Astrocyte (in vitro differentiated cells and primary cell): ENCODE data around the gene SQOR. TPM values are rescaled to one million over a fixed set of nuclear protein-coding genes. Genes with fewer than 3 reads are reported as not detected.

Experiments used
- DNase-seq: peaks from one replicate; pipeline ENCODE4 v3.0.0-alpha.2; 2010; ENCODE audit warnings: low read depth
- FAIRE-seq: peaks from 2 replicates; lab custom pipeline; 2011; peaks lifted over from hg19 to GRCh38; lab: Jason Lieb, UNC
- H2AFZ ChIP-seq: 2 replicates; pipeline ENCODE4 v1.6.0; 2012; ENCODE audit warnings: low read depth, low read length, inconsistent platforms
- H3K27ac ChIP-seq: 2 replicates; pipeline ENCODE4 v1.5.1; 2011; ENCODE audit warnings: low read depth, low read length, inconsistent platforms
- H3K27me3 ChIP-seq: 2 replicates; pipeline ENCODE4 v1.6.0; 2011; ENCODE audit warnings: low read length, inconsistent platforms; ENCODE audit not compliant: insufficient read depth
- H3K36me3 ChIP-seq: 2 replicates; pipeline ENCODE4 v1.5.1; 2011; ENCODE audit warnings: low read length, inconsistent platforms; ENCODE audit not compliant: insufficient read depth
- H3K4me1 ChIP-seq: 2 replicates; pipeline ENCODE4 v1.5.1; 2011; ENCODE audit warnings: low read length, inconsistent platforms; ENCODE audit not compliant: insufficient read depth
- H3K4me2 ChIP-seq: 2 replicates; pipeline ENCODE4 v1.6.0; 2012; ENCODE audit warnings: low read length, inconsistent platforms
- H3K4me3 ChIP-seq: 2 replicates; pipeline ENCODE4 v1.5.1; 2011; ENCODE audit warnings: low read depth, mild to moderate bottlenecking, low read length, inconsistent platforms; ENCODE audit not compliant: insufficient read depth
- H3K79me2 ChIP-seq: 2 replicates; pipeline ENCODE4 v1.6.0; 2012; ENCODE audit warnings: mild to moderate bottlenecking, low read length, inconsistent platforms; ENCODE audit not compliant: insufficient read depth
- H3K9ac ChIP-seq: 2 replicates; pipeline ENCODE4 v1.6.0; 2012; ENCODE audit warnings: mild to moderate bottlenecking, low read length, inconsistent platforms
- H3K9me3 ChIP-seq: 2 replicates; pipeline ENCODE4 v1.5.1; 2012; ENCODE audit warnings: low read depth, mild to moderate bottlenecking, low read length, inconsistent platforms; ENCODE audit not compliant: insufficient read depth
- H4K20me1 ChIP-seq: 2 replicates; pipeline ENCODE4 v1.6.0; 2012; ENCODE audit warnings: low read length, inconsistent platforms; ENCODE audit not compliant: insufficient read depth
- H3K27ac Mint-ChIP-seq: one replicate; pipeline ENCODE4 v1.8.0; 2021; ENCODE audit warnings: mild to moderate bottlenecking, mixed read lengths; ENCODE audit not compliant: unreplicated experiment
- H3K27me3 Mint-ChIP-seq: one replicate; pipeline ENCODE4 v1.8.0; 2021; ENCODE audit warnings: low read depth, mixed read lengths; ENCODE audit not compliant: unreplicated experiment
- H3K36me3 Mint-ChIP-seq: one replicate; pipeline ENCODE4 v1.8.0; 2021; ENCODE audit warnings: low read depth, mixed read lengths; ENCODE audit not compliant: unreplicated experiment
- H3K4me1 Mint-ChIP-seq: one replicate; pipeline ENCODE4 v1.8.0; 2021; ENCODE audit warnings: low read depth, mixed read lengths; ENCODE audit not compliant: unreplicated experiment
- H3K4me3 Mint-ChIP-seq: one replicate; pipeline ENCODE4 v1.8.0; 2021; ENCODE audit warnings: mild to moderate bottlenecking, moderate library complexity, mixed read lengths; ENCODE audit not compliant: unreplicated experiment
- H3K9me3 Mint-ChIP-seq: one replicate; pipeline ENCODE4 v1.8.0; 2021; ENCODE audit warnings: mild to moderate bottlenecking, mixed read lengths; ENCODE audit not compliant: unreplicated experiment
- CTCF ChIP-seq: IDR thresholded peaks from 2 replicates; pipeline ENCODE4 v1.5.1; 2011; ENCODE audit warnings: low read depth, mild to moderate bottlenecking, inconsistent platforms, low read length, moderate library complexity; ENCODE audit not compliant: insufficient read depth
- EZH2 ChIP-seq: IDR thresholded peaks from 2 replicates; pipeline ENCODE4 v1.6.1; 2012; ENCODE audit warnings: mild to moderate bottlenecking, low read length, inconsistent platforms; ENCODE audit not compliant: insufficient read depth
- total RNA-seq: library from RNA; stranded (reverse); gene quantifications from 2 replicates; pipeline ENCODE4 v1.2.1, GENCODE V29; 2021

SQOR gene
- total RNA-seq, 1 donor from 2014 or later = 4.0 TPM

DNA sequence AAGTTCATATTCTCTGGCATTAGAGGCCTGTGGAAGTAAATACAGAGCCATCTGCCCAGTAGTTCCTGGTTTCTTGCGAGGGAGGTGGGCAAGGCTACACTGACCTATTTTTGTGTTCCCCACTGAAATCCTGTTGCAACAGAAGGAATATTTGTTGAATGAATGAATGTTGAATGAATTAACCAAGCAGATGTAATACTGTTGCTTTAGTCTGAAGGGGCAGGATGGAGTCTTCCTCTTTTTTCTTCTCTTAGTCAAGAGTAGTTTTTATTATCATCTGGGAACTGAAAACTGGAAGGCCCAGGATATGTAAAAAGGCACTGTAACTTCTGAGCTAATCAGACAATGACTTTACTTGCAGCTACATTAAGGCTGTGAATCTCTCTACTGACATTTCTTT, 30.5 kb upstream of the SQOR start:
- Histone ChIP-seq H3K27ac (no peak overlapping the region), H3K27me3 (no peaks in the 10 kb centered on the region), H3K4me1 (no peaks in the 10 kb centered on the region), H3K9me3 (no peaks in the 10 kb centered on the region), H3K4me2 (no peak overlapping the region), H2AFZ (no peak overlapping the region), H3K4me3 (no peak overlapping the region), H3K9ac (no peak overlapping the region), H3K36me3 (peaks cover 15% of the 10 kb centered on the region), H3K79me2 (peaks cover 42% of the 10 kb centered on the region), H4K20me1 (peaks cover 40% of the 10 kb centered on the region)
- TF ChIP-seq CTCF = no peak
- TF ChIP-seq EZH2 = no peak
- Mint-ChIP-seq H3K4me3 (no peak overlapping the region), H3K36me3 (peaks cover 6% of the 10 kb centered on the region), H3K27me3 (no peaks in the 10 kb centered on the region), H3K4me1 (peaks cover 7% of the 10 kb centered on the region), H3K9me3 (no peaks in the 10 kb centered on the region), H3K27ac (no peak overlapping the region)
- FAIRE-seq = no peak
- no peak for DNase-seq

DNA sequence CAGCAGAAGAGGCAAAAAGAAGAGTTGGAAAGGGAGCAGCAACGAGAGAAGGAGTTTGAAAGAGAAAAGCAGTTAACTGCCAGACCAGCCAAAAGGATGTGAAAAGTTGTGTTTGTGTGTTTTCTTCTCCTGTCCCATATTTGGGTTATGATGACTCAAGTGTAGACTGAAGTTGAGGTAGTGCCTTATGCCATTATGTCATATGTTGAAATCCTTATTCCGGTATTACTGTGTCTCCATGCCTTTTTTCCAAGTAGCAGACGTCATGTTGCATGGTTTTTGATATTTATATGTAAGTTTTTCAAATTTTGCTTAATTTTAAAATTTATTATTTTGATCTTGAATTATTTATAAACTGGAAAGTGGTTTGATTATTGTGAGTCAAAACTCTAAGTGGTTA, 28.4 kb upstream of the SQOR start:
- Histone ChIP-seq H4K20me1 (peaks cover 39% of the 10 kb centered on the region), H3K9ac (no peak overlapping the region), H2AFZ (no peak overlapping the region), H3K27ac (no peak overlapping the region), H3K4me3 (no peak overlapping the region), H3K27me3 (no peaks in the 10 kb centered on the region), H3K79me2 (peaks cover 29% of the 10 kb centered on the region), H3K36me3 (peaks cover 15% of the 10 kb centered on the region), H3K9me3 (no peaks in the 10 kb centered on the region), H3K4me1 (no peaks in the 10 kb centered on the region), H3K4me2 (no peak overlapping the region)
- Mint-ChIP-seq H3K27me3 (no peaks in the 10 kb centered on the region), H3K36me3 (no peaks in the 10 kb centered on the region), H3K4me1 (peaks cover 7% of the 10 kb centered on the region), H3K4me3 (no peak overlapping the region), H3K9me3 (no peaks in the 10 kb centered on the region), H3K27ac (no peak overlapping the region)
- TF ChIP-seq CTCF (no peak), EZH2 (no peak)
- no peak for FAIRE-seq
- DNase-seq = no peak

GRCh38 chr15:45606841-45607240, 28.0 kb upstream of the SQOR start:
- no peak for TF ChIP-seq CTCF
- peaks cover 15% of the 10 kb centered on the region for H3K36me3 ChIP-seq
- no peaks in the 10 kb centered on the region for H3K27me3 ChIP-seq
- no peaks in the 10 kb centered on the region for H3K4me1 ChIP-seq
- H3K79me2 ChIP-seq = peaks cover 24% of the 10 kb centered on the region
- DNase-seq = no peak
- H3K9ac ChIP-seq = no peak overlapping the region
- no peaks in the 10 kb centered on the region for H3K27me3 Mint-ChIP-seq
- no peak overlapping the region for H3K27ac Mint-ChIP-seq
- no peak overlapping the region for H3K4me3 Mint-ChIP-seq
- no peak for FAIRE-seq
- no peaks in the 10 kb centered on the region for H3K9me3 ChIP-seq
- H4K20me1 ChIP-seq = peaks cover 34% of the 10 kb centered on the region
- no peaks in the 10 kb centered on the region for H3K9me3 Mint-ChIP-seq
- peaks cover 7% of the 10 kb centered on the region for H3K4me1 Mint-ChIP-seq
- no peak overlapping the region for H2AFZ ChIP-seq
- H3K36me3 Mint-ChIP-seq = no peaks in the 10 kb centered on the region
- H3K4me3 ChIP-seq = no peak overlapping the region
- H3K4me2 ChIP-seq = no peak overlapping the region
- H3K27ac ChIP-seq = no peak overlapping the region
